ENCODE results near the gene GORASP1. TPM values are rescaled to one million over a fixed set of nuclear protein-coding genes. Genes with fewer than 3 reads are reported as not detected.

GORASP1 gene
- total and polyA plus RNA-seq, 2 of the 8 experiments (the other 6 are each of a cell fraction or from before 2014, with no cell fraction given), result 33.4 to 33.5 TPM

- no peak for TF ChIP-seq ATF2 (IDR thresholded peaks at IDR 0.05; ENCODE audit: low read length)
- no peak for TF ChIP-seq RBBP5 (IDR thresholded peaks at IDR 0.05; ENCODE audit: borderline replicate concordance, low read depth, low read length)
- TF ChIP-seq CHD7 (IDR thresholded peaks at IDR 0.05; ENCODE audit: insufficient replicate concordance, low read length), result no peak
- TF ChIP-seq YY1 (IDR thresholded peaks at IDR 0.05; ENCODE audit: low read depth, low read length), result no peak
Observed at GRCh38 chr3:39086144-39086543, 21.3 kb downstream of the GORASP1 start (continued).

All from H1 (cell line).